Measurements from ENCODE around the gene RBM39. TPM values are rescaled to one million over a fixed set of nuclear protein-coding genes. Genes with fewer than 3 reads are reported as not detected.

Gene RBM39
- total and polyA plus RNA-seq, 9 of the 15 experiments (the other 6 are each of a cell fraction or from before 2014, with no cell fraction given), result 143 to 319 (median 228) TPM

DNA sequence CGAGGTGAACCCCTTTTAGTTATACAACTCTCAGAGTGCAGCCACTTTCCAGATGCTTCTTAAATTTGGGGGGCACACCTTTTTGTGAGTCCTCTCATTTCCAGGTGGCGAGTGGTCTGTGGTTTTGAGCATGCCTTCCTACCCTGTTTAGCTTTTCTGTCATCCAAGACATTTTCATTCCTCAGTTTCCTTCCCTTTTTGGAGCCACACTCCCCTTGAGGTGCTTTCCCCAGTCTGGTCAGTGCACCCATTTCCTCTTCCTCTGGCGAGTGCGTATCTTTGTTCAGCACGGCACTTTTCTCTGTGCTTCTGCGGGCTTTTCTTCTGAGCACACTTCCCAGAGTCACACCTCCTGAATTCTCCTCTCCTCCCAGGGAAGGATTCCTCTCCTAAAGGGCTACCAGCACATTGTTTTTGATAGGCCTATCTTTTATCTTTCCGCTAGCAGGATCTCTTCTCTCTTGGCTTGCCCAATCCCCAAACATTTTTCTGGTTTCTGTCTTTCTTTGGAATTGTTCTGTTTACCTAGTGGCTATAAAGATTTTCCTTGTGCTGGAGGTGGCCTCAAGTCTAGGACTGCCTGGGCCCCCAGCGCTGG lies 31.2 kb upstream of the RBM39 start (continued):
- TF ChIP-seq, protein P1, sequence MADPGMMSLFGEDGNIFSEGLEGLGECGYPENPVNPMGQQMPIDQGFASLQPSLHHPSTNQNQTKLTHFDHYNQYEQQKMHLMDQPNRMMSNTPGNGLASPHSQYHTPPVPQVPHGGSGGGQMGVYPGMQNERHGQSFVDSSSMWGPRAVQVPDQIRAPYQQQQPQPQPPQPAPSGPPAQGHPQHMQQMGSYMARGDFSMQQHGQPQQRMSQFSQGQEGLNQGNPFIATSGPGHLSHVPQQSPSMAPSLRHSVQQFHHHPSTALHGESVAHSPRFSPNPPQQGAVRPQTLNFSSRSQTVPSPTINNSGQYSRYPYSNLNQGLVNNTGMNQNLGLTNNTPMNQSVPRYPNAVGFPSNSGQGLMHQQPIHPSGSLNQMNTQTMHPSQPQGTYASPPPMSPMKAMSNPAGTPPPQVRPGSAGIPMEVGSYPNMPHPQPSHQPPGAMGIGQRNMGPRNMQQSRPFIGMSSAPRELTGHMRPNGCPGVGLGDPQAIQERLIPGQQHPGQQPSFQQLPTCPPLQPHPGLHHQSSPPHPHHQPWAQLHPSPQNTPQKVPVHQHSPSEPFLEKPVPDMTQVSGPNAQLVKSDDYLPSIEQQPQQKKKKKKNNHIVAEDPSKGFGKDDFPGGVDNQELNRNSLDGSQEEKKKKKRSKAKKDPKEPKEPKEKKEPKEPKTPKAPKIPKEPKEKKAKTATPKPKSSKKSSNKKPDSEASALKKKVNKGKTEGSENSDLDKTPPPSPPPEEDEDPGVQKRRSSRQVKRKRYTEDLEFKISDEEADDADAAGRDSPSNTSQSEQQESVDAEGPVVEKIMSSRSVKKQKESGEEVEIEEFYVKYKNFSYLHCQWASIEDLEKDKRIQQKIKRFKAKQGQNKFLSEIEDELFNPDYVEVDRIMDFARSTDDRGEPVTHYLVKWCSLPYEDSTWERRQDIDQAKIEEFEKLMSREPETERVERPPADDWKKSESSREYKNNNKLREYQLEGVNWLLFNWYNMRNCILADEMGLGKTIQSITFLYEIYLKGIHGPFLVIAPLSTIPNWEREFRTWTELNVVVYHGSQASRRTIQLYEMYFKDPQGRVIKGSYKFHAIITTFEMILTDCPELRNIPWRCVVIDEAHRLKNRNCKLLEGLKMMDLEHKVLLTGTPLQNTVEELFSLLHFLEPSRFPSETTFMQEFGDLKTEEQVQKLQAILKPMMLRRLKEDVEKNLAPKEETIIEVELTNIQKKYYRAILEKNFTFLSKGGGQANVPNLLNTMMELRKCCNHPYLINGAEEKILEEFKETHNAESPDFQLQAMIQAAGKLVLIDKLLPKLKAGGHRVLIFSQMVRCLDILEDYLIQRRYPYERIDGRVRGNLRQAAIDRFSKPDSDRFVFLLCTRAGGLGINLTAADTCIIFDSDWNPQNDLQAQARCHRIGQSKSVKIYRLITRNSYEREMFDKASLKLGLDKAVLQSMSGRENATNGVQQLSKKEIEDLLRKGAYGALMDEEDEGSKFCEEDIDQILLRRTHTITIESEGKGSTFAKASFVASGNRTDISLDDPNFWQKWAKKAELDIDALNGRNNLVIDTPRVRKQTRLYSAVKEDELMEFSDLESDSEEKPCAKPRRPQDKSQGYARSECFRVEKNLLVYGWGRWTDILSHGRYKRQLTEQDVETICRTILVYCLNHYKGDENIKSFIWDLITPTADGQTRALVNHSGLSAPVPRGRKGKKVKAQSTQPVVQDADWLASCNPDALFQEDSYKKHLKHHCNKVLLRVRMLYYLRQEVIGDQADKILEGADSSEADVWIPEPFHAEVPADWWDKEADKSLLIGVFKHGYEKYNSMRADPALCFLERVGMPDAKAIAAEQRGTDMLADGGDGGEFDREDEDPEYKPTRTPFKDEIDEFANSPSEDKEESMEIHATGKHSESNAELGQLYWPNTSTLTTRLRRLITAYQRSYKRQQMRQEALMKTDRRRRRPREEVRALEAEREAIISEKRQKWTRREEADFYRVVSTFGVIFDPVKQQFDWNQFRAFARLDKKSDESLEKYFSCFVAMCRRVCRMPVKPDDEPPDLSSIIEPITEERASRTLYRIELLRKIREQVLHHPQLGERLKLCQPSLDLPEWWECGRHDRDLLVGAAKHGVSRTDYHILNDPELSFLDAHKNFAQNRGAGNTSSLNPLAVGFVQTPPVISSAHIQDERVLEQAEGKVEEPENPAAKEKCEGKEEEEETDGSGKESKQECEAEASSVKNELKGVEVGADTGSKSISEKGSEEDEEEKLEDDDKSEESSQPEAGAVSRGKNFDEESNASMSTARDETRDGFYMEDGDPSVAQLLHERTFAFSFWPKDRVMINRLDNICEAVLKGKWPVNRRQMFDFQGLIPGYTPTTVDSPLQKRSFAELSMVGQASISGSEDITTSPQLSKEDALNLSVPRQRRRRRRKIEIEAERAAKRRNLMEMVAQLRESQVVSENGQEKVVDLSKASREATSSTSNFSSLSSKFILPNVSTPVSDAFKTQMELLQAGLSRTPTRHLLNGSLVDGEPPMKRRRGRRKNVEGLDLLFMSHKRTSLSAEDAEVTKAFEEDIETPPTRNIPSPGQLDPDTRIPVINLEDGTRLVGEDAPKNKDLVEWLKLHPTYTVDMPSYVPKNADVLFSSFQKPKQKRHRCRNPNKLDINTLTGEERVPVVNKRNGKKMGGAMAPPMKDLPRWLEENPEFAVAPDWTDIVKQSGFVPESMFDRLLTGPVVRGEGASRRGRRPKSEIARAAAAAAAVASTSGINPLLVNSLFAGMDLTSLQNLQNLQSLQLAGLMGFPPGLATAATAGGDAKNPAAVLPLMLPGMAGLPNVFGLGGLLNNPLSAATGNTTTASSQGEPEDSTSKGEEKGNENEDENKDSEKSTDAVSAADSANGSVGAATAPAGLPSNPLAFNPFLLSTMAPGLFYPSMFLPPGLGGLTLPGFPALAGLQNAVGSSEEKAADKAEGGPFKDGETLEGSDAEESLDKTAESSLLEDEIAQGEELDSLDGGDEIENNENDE (IDR thresholded peaks at IDR 0.05; ENCODE audit: low read depth, low read length), result no peak
- TF ChIP-seq SPI1 (IDR thresholded peaks at IDR 0.05; ENCODE audit: borderline replicate concordance, low read depth, low read length) (peak; percentile 77; the same call in 1 of the 2 replicates), POLR2AphosphoS2 (IDR thresholded peaks at IDR 0.05; ENCODE audit: low read length) (no peak), BACH1 (tag; IDR thresholded peaks at IDR 0.05) (no peak), CBX1 (IDR thresholded peaks at IDR 0.05; ENCODE audit: low read depth) (no peak), ZZZ3 (IDR thresholded peaks at IDR 0.05) (no peak), BCOR (IDR thresholded peaks at IDR 0.05) (peak; percentile 27; the same call in 1 of the 2 replicates), ZNF586 (CRISPR knock-in tag; conservative IDR thresholded peaks at IDR 0.05) (no peak), MED1 (CRISPR knock-in tag; IDR thresholded peaks at IDR 0.05; ENCODE audit: borderline replicate concordance) (no peak)
- TF ChIP-seq, protein P2, sequence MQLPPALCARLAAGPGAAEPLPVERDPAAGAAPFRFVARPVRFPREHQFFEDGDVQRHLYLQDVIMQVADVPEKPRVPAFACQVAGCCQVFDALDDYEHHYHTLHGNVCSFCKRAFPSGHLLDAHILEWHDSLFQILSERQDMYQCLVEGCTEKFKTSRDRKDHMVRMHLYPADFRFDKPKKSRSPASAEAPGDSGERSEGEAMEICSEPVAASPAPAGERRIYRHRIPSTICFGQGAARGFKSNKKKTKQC (CRISPR knock-in tag; IDR thresholded peaks at IDR 0.05), result no peak
- TF ChIP-seq, protein P3, sequence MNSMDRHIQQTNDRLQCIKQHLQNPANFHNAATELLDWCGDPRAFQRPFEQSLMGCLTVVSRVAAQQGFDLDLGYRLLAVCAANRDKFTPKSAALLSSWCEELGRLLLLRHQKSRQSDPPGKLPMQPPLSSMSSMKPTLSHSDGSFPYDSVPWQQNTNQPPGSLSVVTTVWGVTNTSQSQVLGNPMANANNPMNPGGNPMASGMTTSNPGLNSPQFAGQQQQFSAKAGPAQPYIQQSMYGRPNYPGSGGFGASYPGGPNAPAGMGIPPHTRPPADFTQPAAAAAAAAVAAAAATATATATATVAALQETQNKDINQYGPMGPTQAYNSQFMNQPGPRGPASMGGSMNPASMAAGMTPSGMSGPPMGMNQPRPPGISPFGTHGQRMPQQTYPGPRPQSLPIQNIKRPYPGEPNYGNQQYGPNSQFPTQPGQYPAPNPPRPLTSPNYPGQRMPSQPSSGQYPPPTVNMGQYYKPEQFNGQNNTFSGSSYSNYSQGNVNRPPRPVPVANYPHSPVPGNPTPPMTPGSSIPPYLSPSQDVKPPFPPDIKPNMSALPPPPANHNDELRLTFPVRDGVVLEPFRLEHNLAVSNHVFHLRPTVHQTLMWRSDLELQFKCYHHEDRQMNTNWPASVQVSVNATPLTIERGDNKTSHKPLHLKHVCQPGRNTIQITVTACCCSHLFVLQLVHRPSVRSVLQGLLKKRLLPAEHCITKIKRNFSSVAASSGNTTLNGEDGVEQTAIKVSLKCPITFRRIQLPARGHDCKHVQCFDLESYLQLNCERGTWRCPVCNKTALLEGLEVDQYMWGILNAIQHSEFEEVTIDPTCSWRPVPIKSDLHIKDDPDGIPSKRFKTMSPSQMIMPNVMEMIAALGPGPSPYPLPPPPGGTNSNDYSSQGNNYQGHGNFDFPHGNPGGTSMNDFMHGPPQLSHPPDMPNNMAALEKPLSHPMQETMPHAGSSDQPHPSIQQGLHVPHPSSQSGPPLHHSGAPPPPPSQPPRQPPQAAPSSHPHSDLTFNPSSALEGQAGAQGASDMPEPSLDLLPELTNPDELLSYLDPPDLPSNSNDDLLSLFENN (IDR thresholded peaks at IDR 0.05; ENCODE audit: low read depth in 2 of 2, low read length in 2 of 2), result no peak
